Erythroblast (primary cell): ENCODE data around the gene GPC3.

Experiments
- GATA1 ChIP-seq: IDR thresholded peaks from 2 replicates; pipeline ENCODE4 v1.6.1; 2011; ENCODE audit warnings: low read depth, mild to moderate bottlenecking, control low read depth, low read length, moderate library complexity
- POLR2A ChIP-seq: IDR thresholded peaks from 2 replicates; pipeline ENCODE4 v1.6.1; 2011; ENCODE audit warnings: mild to moderate bottlenecking, low read length

DNA sequence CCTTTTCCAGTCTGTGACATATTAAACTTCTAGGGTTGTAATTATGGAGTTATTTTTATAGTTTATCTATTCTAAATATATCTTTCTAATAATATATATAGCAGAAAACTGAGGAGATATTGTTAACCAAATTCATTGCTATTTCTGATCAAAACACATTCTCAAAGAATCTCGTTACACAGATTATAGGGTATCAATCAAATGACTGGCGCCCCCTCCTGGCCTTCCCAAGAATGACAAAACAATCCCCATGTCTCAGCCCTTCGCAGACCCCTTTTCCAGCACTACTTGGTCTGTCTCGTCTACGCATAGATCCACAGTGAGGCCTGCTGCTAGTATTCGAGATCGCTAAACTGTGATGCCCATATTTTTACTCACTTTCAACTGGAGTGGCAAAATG is 209.3 kb downstream of the GPC3 start:
- TF ChIP-seq POLR2A (no peak), GATA1 (no peak)
